HUES48 (cell line): Measurements from ENCODE around the gene LCN6.

Source experiments
- H3K27ac ChIP-seq: one replicate; pipeline ENCODE4 v1.7.0; 2013; ENCODE audit warnings: low read depth, low read length, inconsistent platforms
- H3K27me3 ChIP-seq: 2 replicates; pipeline ENCODE4 v1.6.1; 2013; ENCODE audit warnings: mild to moderate bottlenecking, low read length; ENCODE audit not compliant: control insufficient read depth, insufficient read depth
- H3K36me3 ChIP-seq: 2 replicates; pipeline ENCODE4 v1.6.1; 2013; ENCODE audit warnings: low read length; ENCODE audit not compliant: control insufficient read depth, insufficient read depth
- H3K4me1 ChIP-seq: 2 replicates; pipeline ENCODE4 v1.6.1; 2013; ENCODE audit warnings: mild to moderate bottlenecking, low read length; ENCODE audit not compliant: control insufficient read depth, insufficient read depth
- H3K4me3 ChIP-seq: 2 replicates; pipeline ENCODE4 v1.5.1; 2013; ENCODE audit warnings: mild to moderate bottlenecking, low read depth, low read length
- H3K9ac ChIP-seq: 2 replicates; pipeline ENCODE4 v1.6.1; 2013; ENCODE audit warnings: mild to moderate bottlenecking, low read depth, low read length, moderate library complexity
- H3K9me3 ChIP-seq: 2 replicates; pipeline ENCODE4 v1.6.1; 2013; ENCODE audit warnings: low read length; ENCODE audit not compliant: control insufficient read depth, insufficient read depth

The LCN6 gene

GRCh38 chr9:136748666-136749611 is 614 bp upstream of the LCN6 start:
- Histone ChIP-seq H3K36me3 (no peaks in the 10 kb centered on the region), H3K27ac (no peak overlapping the region), H3K9ac (no peak overlapping the region), H3K9me3 (no peaks in the 10 kb centered on the region; the same call in 1 of the 2 replicates), H3K27me3 (no peaks in the 10 kb centered on the region), H3K4me3 (no peak overlapping the region), H3K4me1 (no peaks in the 10 kb centered on the region)

- no peak overlapping the region for H3K4me3 ChIP-seq
- no peaks in the 10 kb centered on the region; the same call in 1 of the 2 replicates for H3K9me3 ChIP-seq
- H3K27ac ChIP-seq: no peak overlapping the region
- no peaks in the 10 kb centered on the region for H3K27me3 ChIP-seq
- H3K9ac ChIP-seq: no peak overlapping the region
- H3K4me1 ChIP-seq: no peaks in the 10 kb centered on the region
- H3K36me3 ChIP-seq: no peaks in the 10 kb centered on the region
These were observed 914 bp downstream of the LCN6 start for GRCh38 chr9:136747161-136748060.

- H3K27me3 ChIP-seq: no peaks in the 10 kb centered on the region
- no peaks in the 10 kb centered on the region; the same call in 1 of the 2 replicates for H3K9me3 ChIP-seq
- no peak overlapping the region for H3K4me3 ChIP-seq
- H3K9ac ChIP-seq: no peak overlapping the region
- H3K27ac ChIP-seq: no peak overlapping the region
- no peaks in the 10 kb centered on the region for H3K36me3 ChIP-seq
- no peaks in the 10 kb centered on the region for H3K4me1 ChIP-seq
These were observed 1.7 kb downstream of the LCN6 start for GRCh38 chr9:136746621-136747020.

DNA sequence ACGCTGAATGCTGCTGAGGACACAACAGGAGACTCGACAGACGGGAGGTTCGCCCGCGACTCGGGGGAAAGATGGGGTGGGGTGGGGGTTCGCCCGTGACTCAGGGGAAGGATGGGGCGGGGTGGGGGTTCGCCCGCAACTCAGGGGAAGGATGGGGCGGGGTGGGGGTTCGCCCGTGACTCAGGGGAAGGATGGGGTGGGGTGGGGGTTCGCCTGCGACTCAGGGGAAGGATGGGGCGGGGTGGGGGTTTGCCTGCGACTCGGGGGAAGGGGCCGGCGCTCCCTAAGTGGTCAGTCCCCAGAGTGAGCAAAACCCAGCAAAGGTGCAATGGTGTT is 2.2 kb downstream of the LCN6 start:
- Histone ChIP-seq H3K4me1 (no peaks in the 10 kb centered on the region), H3K4me3 (no peak overlapping the region), H3K27me3 (no peaks in the 10 kb centered on the region), H3K9ac (no peak overlapping the region), H3K36me3 (no peaks in the 10 kb centered on the region), H3K27ac (no peak overlapping the region), H3K9me3 (no peaks in the 10 kb centered on the region; the same call in 1 of the 2 replicates)

DNA sequence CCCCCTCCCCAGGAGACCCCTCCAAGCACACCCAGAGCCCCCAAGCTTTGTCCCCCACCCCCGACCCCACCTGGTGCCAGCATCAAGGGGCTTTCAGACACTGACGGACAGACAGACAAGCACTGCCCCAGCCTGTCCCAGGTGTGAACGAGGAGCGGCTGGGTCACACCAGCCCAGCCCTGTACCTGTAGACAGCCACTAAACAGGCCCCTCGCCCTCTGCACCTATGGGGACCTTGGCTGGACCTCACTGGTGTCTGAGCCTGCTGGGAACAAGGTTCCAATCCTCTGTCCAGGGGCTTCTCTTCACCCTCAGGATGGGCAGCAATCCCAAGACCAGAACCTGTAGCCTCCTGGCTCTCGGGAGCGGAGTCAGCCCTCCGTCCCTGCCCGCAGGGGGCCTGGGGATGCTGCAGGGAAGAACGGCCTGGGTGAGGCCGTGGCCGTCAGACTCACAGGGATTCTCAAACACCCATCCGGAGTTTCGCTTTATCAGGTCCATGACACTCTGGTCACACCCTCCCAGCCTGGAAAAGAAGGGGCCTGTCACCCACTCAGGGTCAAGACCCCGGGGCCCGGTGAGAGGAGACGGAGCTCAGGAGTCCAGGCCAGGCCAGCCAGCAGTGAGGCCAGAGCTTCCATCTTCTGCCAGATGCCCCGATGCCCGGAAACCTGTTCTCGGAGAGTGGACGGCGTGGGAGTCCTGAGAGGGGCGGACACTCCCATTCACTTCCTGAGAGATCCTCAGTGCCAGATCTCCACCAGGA is 2.8 kb downstream of the LCN6 start:
- Histone ChIP-seq H3K27me3 (no peaks in the 10 kb centered on the region), H3K27ac (no peak overlapping the region), H3K4me3 (no peak overlapping the region), H3K9me3 (no peaks in the 10 kb centered on the region), H3K36me3 (no peaks in the 10 kb centered on the region), H3K4me1 (no peaks in the 10 kb centered on the region), H3K9ac (no peak overlapping the region)

DNA sequence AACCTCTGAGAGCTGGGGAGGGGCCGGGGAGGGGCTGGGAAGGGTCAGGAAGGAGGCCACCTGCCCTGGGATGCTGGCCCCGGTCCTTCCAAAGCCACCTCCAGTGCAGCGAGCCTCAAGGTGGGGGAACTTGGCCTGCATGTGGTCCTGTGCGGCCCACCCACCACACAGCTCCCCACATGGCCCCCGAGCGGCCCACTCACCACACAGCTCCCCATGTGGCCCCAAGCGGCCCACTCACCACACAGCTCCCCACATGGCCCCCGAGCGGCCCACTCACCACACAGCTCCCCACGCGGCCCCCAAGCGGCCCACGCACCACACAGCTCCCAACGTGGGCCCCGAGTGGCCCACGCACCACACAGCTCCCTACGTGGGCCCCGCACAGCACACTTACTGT is 3.6 kb downstream of the LCN6 start:
- H3K9me3 ChIP-seq: no peaks in the 10 kb centered on the region
- H3K4me3 ChIP-seq: no peak overlapping the region
- no peaks in the 10 kb centered on the region for H3K27me3 ChIP-seq
- H3K9ac ChIP-seq: no peak overlapping the region
- no peaks in the 10 kb centered on the region for H3K36me3 ChIP-seq
- no peak overlapping the region for H3K27ac ChIP-seq
- no peaks in the 10 kb centered on the region for H3K4me1 ChIP-seq

DNA sequence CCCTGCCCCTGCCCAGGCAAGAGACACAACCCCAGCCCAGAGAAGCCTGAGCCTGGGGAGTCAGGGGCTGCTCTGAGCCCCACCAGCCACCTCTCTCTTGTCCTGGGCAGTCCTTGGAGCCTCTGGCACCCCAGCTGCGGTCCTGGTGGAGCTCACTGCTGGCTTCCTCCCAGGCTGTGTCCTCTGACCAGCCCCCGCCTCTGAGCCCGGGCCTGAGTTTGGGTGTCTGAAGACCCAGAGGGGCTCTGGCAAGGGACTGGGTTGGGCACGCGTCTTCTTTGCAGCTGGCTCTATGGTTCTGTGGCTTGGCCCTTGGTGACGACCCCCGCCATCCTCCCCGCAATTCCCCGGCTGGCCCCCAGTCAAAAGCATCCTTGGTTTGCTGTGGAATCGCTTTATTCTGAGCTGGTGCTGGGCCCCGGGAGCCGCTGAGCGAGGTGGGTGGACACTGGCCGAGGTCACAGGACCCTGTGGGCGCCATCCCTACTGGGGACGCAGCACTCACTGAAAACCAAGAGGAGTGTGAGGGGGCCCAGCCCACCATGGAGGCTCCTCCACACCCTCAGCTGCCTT is 4.6 kb downstream of the LCN6 start:
- no peak overlapping the region for H3K27ac ChIP-seq
- H3K4me3 ChIP-seq: no peak overlapping the region
- H3K9me3 ChIP-seq: no peaks in the 10 kb centered on the region
- H3K9ac ChIP-seq: no peak overlapping the region
- H3K27me3 ChIP-seq: no peaks in the 10 kb centered on the region
- H3K4me1 ChIP-seq: no peaks in the 10 kb centered on the region
- H3K36me3 ChIP-seq: no peaks in the 10 kb centered on the region

DNA sequence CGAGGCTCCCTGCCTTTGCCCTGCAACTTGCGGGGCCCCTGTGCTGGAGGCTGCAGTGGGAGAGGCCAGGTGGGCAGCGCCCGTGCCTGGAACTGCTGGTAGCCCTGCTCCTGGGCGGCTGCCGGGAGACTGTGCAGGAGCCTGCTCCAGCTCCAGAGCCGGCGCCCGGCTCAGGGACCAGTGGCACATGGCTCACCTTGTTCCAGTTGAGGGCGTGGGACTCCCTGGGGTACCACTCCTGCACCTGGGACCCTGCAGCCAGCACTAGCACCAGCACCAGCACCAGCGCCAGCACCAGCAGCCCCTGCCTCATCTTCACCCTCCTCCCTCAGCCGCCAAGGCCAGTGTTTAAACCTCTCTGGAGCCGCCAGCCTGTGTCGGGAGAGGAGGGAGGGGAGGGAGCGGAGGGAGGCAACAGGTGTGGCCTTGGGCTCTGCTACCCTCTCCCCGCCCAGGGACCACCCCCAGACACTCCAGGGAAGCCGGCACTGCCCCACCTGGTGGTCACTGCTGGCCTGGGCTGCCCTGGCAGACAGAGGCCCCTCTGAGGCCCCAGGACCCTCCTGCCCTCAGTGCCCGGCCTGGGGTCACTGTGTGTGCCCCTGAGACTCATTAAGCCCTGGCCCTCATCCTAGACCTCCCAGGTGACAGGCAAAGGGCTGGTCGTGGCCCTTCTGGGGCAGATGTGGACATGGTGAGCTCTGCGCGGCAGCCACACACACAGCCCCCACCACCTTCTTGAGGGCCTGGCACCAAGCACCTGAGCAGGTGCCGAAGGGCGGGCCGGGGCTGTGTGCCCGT is 5.5 kb downstream of the LCN6 start, which contains the start of gene LCN10:
Gene LCN10 (minus strand): TSS at position 350 of the 801 bp plus-strand sequence. CDS start 37 bp downstream, at position 313.
- Histone ChIP-seq H3K27me3 (no peaks in the 10 kb centered on the region), H3K36me3 (no peaks in the 10 kb centered on the region), H3K4me1 (no peaks in the 10 kb centered on the region), H3K9me3 (no peaks in the 10 kb centered on the region), H3K27ac (no peak within 1 kb of the TSS), H3K9ac (no peak within 1 kb of the TSS), H3K4me3 (no peak within 1 kb of the TSS)

DNA sequence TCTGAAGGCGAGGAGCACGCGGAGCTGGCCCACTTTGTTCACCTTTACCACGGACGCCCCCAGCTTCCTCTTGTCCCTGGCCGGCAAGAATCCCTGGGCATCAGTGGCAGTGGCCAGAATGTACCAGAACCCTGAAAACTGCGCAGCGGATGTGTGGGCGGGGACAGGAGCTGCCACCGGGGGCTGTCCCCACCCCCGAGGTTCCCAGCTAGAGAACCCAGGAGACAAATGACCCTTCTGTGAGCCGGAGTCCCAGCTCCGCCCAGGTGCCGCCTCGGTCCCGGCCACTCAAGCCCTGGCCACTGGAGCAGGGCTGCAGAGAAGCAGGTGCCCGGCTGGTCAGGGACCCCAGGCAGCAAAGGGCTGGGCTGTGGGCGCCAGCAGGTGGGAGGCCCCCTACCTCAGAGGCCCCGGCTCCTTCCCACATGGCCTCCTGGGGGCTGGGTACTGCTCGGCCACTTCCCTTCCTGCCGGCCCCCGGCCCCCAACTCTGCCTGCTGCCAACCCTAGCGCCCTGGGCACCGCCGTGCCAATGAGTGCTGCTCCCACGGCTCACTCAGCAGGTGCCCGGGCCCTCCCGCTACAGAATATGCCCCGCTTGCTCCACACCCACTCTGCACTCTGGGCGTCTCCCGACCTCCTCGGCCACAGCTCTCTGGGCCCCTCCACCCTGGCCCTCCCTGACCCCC is 6.3 kb downstream of the LCN6 start:
- no peaks in the 10 kb centered on the region for H3K9me3 ChIP-seq
- no peaks in the 10 kb centered on the region for H3K36me3 ChIP-seq
- H3K27me3 ChIP-seq: no peaks in the 10 kb centered on the region
- H3K4me3 ChIP-seq: no peak overlapping the region
- H3K4me1 ChIP-seq: no peaks in the 10 kb centered on the region
- no peak overlapping the region for H3K27ac ChIP-seq
- H3K9ac ChIP-seq: no peak overlapping the region
